Neural progenitor cell (in vitro differentiated cells): Measurements from ENCODE around the gene TENM3.

ENCODE experiments used
- CTCF ChIP-seq: fragments of 200-600 bp; sonication (generic); IDR thresholded peaks from 2 replicates; pipeline ENCODE4 v1.5.1; 2017; ENCODE audit warnings: antibody characterized with exemption, mild to moderate bottlenecking
- EZH2 ChIP-seq: fragments of 200-600 bp; sonication (generic); IDR thresholded peaks from 2 replicates; pipeline ENCODE4 v1.6.1; 2017; ENCODE audit warnings: antibody characterized with exemption, mild to moderate bottlenecking, moderate library complexity
- EZH2phosphoT487 ChIP-seq: fragments of 200-600 bp; sonication (generic); IDR thresholded peaks from 2 replicates; pipeline ENCODE4 v1.6.1; 2017; ENCODE audit warnings: antibody characterized with exemption

GRCh38 chr4:182832352-182833120 lies 589.3 kb downstream of the TENM3 start:
- TF ChIP-seq EZH2 = no peak
- no peak for TF ChIP-seq CTCF
- TF ChIP-seq EZH2phosphoT487 = no peak
